HEK293 (cell line): Measurements from ENCODE around the gene CXCL3.

Source experiments
- CTCF ChIA-PET: fragments of 350-600 bp; formaldehyde crosslinking; extraction: SDS; loops from one replicate; lab custom pipeline; 2021; ENCODE audit warnings: antibody characterized with exemption; lab: Yijun Ruan, JAX
- POLR2A ChIA-PET: fragments of 300-600 bp; formaldehyde crosslinking; extraction: SDS; loops from one replicate; lab custom pipeline; 2020; ENCODE audit warnings: antibody characterized with exemption, inconsistent platforms; lab: Yijun Ruan, JAX
- H3K27ac ChIP-seq: fragments of 200-500 bp; sonication (Bioruptor generic); 2 replicates; pipeline ENCODE4 v1.5.1; 2014; ENCODE audit warnings: low read depth, low read length, control low read depth, inconsistent platforms; ENCODE audit errors: extremely low read depth
- H3K36me3 ChIP-seq, 2 experiments: fragments of 200-500 bp in 1 of 2; sonication (Bioruptor generic) in 1 of 2; 1 replicate in 1 of 2; 2 replicates in 1 of 2; pipeline ENCODE4 v1.5.1; 2014 to 2017; ENCODE audit warnings: inconsistent platforms in 2 of 2, low read length in 2 of 2; ENCODE audit not compliant: control insufficient read depth in 2 of 2, insufficient read depth in 1 of 2
- H3K4me1 ChIP-seq: fragments of 200-500 bp; sonication (Bioruptor generic); 2 replicates; pipeline ENCODE4 v1.5.1; 2014; ENCODE audit warnings: mild to moderate bottlenecking, low read length, inconsistent platforms; ENCODE audit not compliant: control insufficient read depth, insufficient read depth
- H3K4me3 ChIP-seq: 2 replicates; pipeline ENCODE4 v1.5.1; 2011; ENCODE audit warnings: low read depth, mild to moderate bottlenecking, control low read depth, low read length, moderate library complexity
- H3K9me3 ChIP-seq: fragments of 200-500 bp; sonication (Bioruptor generic); 2 replicates; pipeline ENCODE4 v1.5.1; 2014; ENCODE audit warnings: low read depth, low read length, inconsistent platforms; ENCODE audit not compliant: control insufficient read depth, insufficient read depth
- FEZF1 ChIP-seq: fragments of 450-650 bp; formaldehyde crosslinking; IDR thresholded peaks from 2 replicates; pipeline ENCODE4 v1.5.1; 2016; ENCODE audit warnings: missing biosample characterization, missing genetic modification characterization
- GLI4 ChIP-seq: fragments of 450-650 bp; formaldehyde crosslinking; IDR thresholded peaks from 2 replicates; pipeline ENCODE4 v1.5.1; 2016; ENCODE audit warnings: missing biosample characterization, missing genetic modification characterization
- HOXC10 ChIP-seq: sonication (generic); formaldehyde crosslinking; IDR thresholded peaks from 2 replicates; pipeline ENCODE4 v1.8.1; 2023; ENCODE audit warnings: mild to moderate bottlenecking, missing genetic modification reagents
- PRDM1 ChIP-seq: fragments of 450-650 bp; formaldehyde crosslinking; IDR thresholded peaks from 2 replicates; pipeline ENCODE4; 2016; ENCODE audit warnings: missing biosample characterization, missing genetic modification characterization
- SALL2 ChIP-seq: fragments of 450-650 bp; formaldehyde crosslinking; IDR thresholded peaks from 2 replicates; pipeline ENCODE4 v1.5.0; 2017; ENCODE audit warnings: missing biosample characterization, mild to moderate bottlenecking, missing genetic modification characterization, borderline replicate concordance
- WT1 ChIP-seq: fragments of 450-650 bp; formaldehyde crosslinking; IDR thresholded peaks from 2 replicates; pipeline ENCODE4 v1.5.1; 2016; ENCODE audit warnings: missing biosample characterization, missing genetic modification characterization
- YY1 ChIP-seq: fragments of 450-650 bp; formaldehyde crosslinking; IDR thresholded peaks from 2 replicates; pipeline ENCODE4 v1.5.1; 2018; ENCODE audit warnings: missing biosample characterization, missing genetic modification characterization
- ZBTB7A ChIP-seq: fragments of 450-650 bp; formaldehyde crosslinking; IDR thresholded peaks from 2 replicates; pipeline ENCODE4 v1.5.1; 2016; ENCODE audit warnings: low read depth, missing biosample characterization, missing genetic modification characterization
- ZNF221 ChIP-seq: fragments of 450-650 bp; formaldehyde crosslinking; IDR thresholded peaks from 2 replicates; pipeline ENCODE4 v1.5.1; 2017; ENCODE audit warnings: missing biosample characterization, missing genetic modification characterization, borderline replicate concordance
- ZNF37A ChIP-seq: fragments of 450-650 bp; IDR thresholded peaks from 2 replicates; pipeline ENCODE4 v1.5.1; 2018; ENCODE audit warnings: missing biosample characterization, missing genetic modification characterization
- ZNF473 ChIP-seq: fragments of 450-650 bp; formaldehyde crosslinking; IDR thresholded peaks from 2 replicates; pipeline ENCODE4 v1.5.1; 2017; ENCODE audit warnings: missing biosample characterization, missing genetic modification characterization
- ZNF514 ChIP-seq: fragments of 450-650 bp; formaldehyde crosslinking; IDR thresholded peaks from 2 replicates; pipeline ENCODE4 v1.5.1; 2016; ENCODE audit warnings: missing biosample characterization, missing genetic modification characterization
- ZNF518A ChIP-seq: fragments of 450-650 bp; formaldehyde crosslinking; conservative IDR thresholded peaks from 2 replicates; pipeline ENCODE4 v1.5.1; 2016; ENCODE audit warnings: low read depth, missing biosample characterization, missing genetic modification characterization
- ZNF555 ChIP-seq: fragments of 450-650 bp; formaldehyde crosslinking; conservative IDR thresholded peaks from 2 replicates; pipeline ENCODE4 v1.5.1; 2017; ENCODE audit warnings: missing biosample characterization, mild to moderate bottlenecking, missing genetic modification characterization, inconsistent platforms
- ZNF664 ChIP-seq: fragments of 450-650 bp; formaldehyde crosslinking; IDR thresholded peaks from 2 replicates; pipeline ENCODE4 v1.5.1; 2016; ENCODE audit warnings: missing biosample characterization, missing genetic modification characterization
- TF ChIP-seq, protein P1 (sequence below): sonication (generic); formaldehyde crosslinking; IDR thresholded peaks from 2 replicates; pipeline ENCODE4 v1.8.1; 2022; ENCODE audit warnings: mild to moderate bottlenecking, moderate library complexity, missing genetic modification reagents
- TF ChIP-seq, protein P2 (sequence below): fragments of 450-650 bp; formaldehyde crosslinking; IDR thresholded peaks from 2 replicates; pipeline ENCODE4 v1.5.1; 2016; ENCODE audit warnings: missing biosample characterization, missing genetic modification characterization, low read depth

Gene CXCL3

DNA sequence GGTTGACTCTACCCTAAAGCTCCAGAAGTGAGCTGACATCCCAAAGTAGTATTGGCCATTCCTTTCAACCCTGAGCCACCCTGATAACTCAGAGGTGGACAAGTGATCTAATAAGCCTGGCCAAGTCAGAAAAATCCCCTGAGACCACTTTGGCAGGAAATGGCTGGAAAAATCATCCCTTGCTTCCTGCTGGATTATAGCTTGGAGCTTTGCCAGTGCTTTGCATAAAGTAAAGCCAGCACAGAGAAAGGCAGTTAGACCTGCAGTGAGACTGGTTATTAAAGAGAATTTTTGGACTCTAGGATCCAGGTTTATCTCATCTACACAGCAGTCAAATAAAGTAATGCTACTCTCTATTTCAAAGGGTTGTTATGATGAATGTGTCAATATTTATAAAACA is 6.4 kb downstream of the CXCL3 start:
- POLR2A ChIA-PET: no interaction called here
- Histone ChIP-seq H3K4me1 (no peaks in the 10 kb centered on the region), H3K9me3 (no peaks in the 10 kb centered on the region), H3K36me3 (no peaks in the 10 kb centered on the region), H3K27ac (no peak overlapping the region), H3K4me3 (no peak overlapping the region)
- TF ChIP-seq FEZF1 (tag by site-specific recombination) (peak; percentile 45; the same call in 1 of the 2 replicates), ZNF473 (tag by site-specific recombination) (no peak)
- TF ChIP-seq, protein P1, sequence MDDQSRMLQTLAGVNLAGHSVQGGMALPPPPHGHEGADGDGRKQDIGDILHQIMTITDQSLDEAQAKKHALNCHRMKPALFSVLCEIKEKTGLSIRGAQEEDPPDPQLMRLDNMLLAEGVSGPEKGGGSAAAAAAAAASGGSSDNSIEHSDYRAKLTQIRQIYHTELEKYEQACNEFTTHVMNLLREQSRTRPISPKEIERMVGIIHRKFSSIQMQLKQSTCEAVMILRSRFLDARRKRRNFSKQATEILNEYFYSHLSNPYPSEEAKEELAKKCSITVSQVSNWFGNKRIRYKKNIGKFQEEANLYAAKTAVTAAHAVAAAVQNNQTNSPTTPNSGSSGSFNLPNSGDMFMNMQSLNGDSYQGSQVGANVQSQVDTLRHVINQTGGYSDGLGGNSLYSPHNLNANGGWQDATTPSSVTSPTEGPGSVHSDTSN (CRISPR knock-in tag): no peak
- CTCF ChIA-PET: no interaction called here

DNA sequence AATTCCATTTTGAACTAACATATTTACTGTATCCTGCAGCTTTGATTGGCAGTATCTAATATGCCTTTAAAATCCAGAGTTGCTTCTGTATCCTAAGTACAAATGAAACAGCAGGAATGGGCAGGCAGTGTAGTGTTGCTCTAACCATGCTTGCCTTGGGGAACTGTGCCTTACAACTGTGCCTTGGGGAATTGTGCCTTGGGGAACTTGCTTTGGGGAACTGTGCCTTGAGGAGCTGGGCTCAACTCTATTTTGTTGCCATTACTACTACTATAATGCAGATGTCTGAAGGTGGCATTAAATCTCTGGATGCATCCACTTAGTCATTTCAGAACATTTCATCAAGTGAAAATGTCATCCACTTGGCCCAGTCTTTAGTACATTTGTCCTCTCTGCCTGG is 6.9 kb downstream of the CXCL3 start:
- H3K36me3 ChIP-seq: no peaks in the 10 kb centered on the region
- TF ChIP-seq ZNF555 (tag by site-specific recombination) (no peak), PRDM1 (tag by site-specific recombination) (no peak), ZNF37A (tag by site-specific recombination) (no peak), HOXC10 (CRISPR knock-in tag) (no peak), ZBTB7A (tag by site-specific recombination) (no peak), ZNF514 (no peak)
- ChIA-PET POLR2A (no interaction called here), CTCF (interaction anchor here (0.6 kb wide), 1 partner anchor 21 kb away, joined by 3 read pairs; no protein-coding TSS in a partner anchor)
- no peak overlapping the region for H3K4me3 ChIP-seq
- H3K9me3 ChIP-seq: no peaks in the 10 kb centered on the region
- no peak overlapping the region for H3K27ac ChIP-seq
- no peaks in the 10 kb centered on the region for H3K4me1 ChIP-seq

GRCh38 chr4:74030285-74030684 is 8.2 kb downstream of the CXCL3 start:
- no peaks in the 10 kb centered on the region for H3K4me1 ChIP-seq
- TF ChIP-seq, protein P2, sequence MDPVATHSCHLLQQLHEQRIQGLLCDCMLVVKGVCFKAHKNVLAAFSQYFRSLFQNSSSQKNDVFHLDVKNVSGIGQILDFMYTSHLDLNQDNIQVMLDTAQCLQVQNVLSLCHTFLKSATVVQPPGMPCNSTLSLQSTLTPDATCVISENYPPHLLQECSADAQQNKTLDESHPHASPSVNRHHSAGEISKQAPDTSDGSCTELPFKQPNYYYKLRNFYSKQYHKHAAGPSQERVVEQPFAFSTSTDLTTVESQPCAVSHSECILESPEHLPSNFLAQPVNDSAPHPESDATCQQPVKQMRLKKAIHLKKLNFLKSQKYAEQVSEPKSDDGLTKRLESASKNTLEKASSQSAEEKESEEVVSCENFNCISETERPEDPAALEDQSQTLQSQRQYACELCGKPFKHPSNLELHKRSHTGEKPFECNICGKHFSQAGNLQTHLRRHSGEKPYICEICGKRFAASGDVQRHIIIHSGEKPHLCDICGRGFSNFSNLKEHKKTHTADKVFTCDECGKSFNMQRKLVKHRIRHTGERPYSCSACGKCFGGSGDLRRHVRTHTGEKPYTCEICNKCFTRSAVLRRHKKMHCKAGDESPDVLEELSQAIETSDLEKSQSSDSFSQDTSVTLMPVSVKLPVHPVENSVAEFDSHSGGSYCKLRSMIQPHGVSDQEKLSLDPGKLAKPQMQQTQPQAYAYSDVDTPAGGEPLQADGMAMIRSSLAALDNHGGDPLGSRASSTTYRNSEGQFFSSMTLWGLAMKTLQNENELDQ (tag by site-specific recombination): no peak
- no peak for TF ChIP-seq WT1 (tag by site-specific recombination)
- TF ChIP-seq ZNF664 (tag by site-specific recombination): no peak
- no peak for TF ChIP-seq SALL2 (tag by site-specific recombination)
- TF ChIP-seq ZNF518A (tag by site-specific recombination): no peak
- no peak for TF ChIP-seq ZNF221 (tag by site-specific recombination)
- TF ChIP-seq GLI4 (tag by site-specific recombination): no peak
- no peak for TF ChIP-seq YY1 (tag by site-specific recombination)
- POLR2A ChIA-PET: no interaction called here
- no peak overlapping the region for H3K4me3 ChIP-seq
- no peaks in the 10 kb centered on the region for H3K9me3 ChIP-seq
- CTCF ChIA-PET: no interaction called here
- no peaks in the 10 kb centered on the region for H3K36me3 ChIP-seq
- H3K27ac ChIP-seq: no peak overlapping the region
